Activated naive CD8-positive, alpha-beta T cell (primary cell): ENCODE results near the gene BANF1.
A peak's percentile ranks its signal among the peaks of the same experiment; 100 is the strongest.
"Not testable (repeated sequence)": the region's sequence is repeated elsewhere in the genome, so short reads cannot be mapped to it uniquely, and the experiment has no call there.

ENCODE experiments used
- H3K27ac Mint-ChIP-seq: one replicate; pipeline ENCODE4 v1.8.0; 2021; ENCODE audit warnings: mixed read lengths
- H3K27me3 Mint-ChIP-seq: one replicate; pipeline ENCODE4 v1.8.0; 2021; ENCODE audit warnings: mixed read lengths
- H3K36me3 Mint-ChIP-seq: one replicate; pipeline ENCODE4 v1.8.0; 2021; ENCODE audit warnings: mixed read lengths
- H3K4me1 Mint-ChIP-seq: one replicate; pipeline ENCODE4 v1.8.0; 2021; ENCODE audit warnings: low read depth, mixed read lengths
- H3K4me3 Mint-ChIP-seq: one replicate; pipeline ENCODE4 v1.8.0; 2021; ENCODE audit warnings: mild to moderate bottlenecking, mixed read lengths
- H3K9me3 Mint-ChIP-seq: one replicate; pipeline ENCODE4 v1.8.0; 2021; ENCODE audit warnings: low read depth, mixed read lengths

Gene BANF1

GRCh38 chr11:66012946-66013761 is 10.9 kb downstream of the BANF1 start:
- Mint-ChIP-seq H3K27ac (no peak overlapping the region), H3K27me3 (peaks cover 2% of the 10 kb centered on the region), H3K36me3 (no peaks in the 10 kb centered on the region), H3K4me1 (peaks cover 10% of the 10 kb centered on the region), H3K9me3 (no peaks in the 10 kb centered on the region), H3K4me3 (no peak overlapping the region)

GRCh38 chr11:66013762-66014100 is 11.4 kb downstream of the BANF1 start:
- H3K27me3 Mint-ChIP-seq: peaks cover 2% of the 10 kb centered on the region

DNA sequence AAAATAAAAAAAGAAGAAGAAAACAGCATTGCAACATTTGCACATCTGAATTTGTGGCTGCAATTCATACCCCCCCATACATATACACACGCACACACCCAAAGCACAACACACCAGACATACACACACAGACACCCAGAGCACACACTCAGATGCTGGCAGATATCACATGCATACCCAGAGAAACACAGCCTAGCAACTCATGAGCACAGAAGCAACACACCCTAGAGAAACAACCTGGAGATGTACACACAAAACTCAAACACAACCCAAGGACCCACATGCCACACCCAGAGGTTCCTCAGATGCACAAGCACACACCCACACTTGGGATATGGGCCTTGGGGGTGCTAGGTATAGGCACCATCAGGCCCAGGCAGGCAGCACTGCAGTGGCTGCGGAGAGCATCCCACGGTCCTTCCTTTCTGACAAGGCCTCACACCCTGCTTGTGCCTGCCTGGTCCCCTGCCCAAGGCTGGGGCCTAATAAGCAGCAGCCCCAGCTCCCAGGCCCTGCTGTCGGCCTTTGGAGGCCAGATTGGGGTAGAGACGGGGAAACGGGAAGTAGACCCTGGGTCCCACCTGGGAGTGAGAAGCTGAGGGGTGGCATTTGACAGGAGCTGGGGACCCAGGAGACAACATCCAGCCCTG is 12.6 kb downstream of the BANF1 start:
- Mint-ChIP-seq H3K36me3 (no peaks in the 10 kb centered on the region), H3K4me1 (peaks cover 9% of the 10 kb centered on the region), H3K9me3 (no peaks in the 10 kb centered on the region), H3K4me3 (no peak overlapping the region), H3K27ac (no peak overlapping the region), H3K27me3 (peaks cover 2% of the 10 kb centered on the region)

More at GRCh38 chr11:66013762-66014100, 11.4 kb downstream of the BANF1 start:
- Mint-ChIP-seq H3K4me1 (peaks cover 9% of the 10 kb centered on the region), H3K27ac (no peak overlapping the region), H3K4me3 (no peak overlapping the region), H3K36me3 (no peaks in the 10 kb centered on the region), H3K9me3 (no peaks in the 10 kb centered on the region)

- Mint-ChIP-seq H3K27ac (no peak overlapping the region), H3K36me3 (no peaks in the 10 kb centered on the region), H3K4me1 (peaks cover 7% of the 10 kb centered on the region), H3K4me3 (no peak overlapping the region), H3K27me3 (peaks cover 2% of the 10 kb centered on the region), H3K9me3 (no peaks in the 10 kb centered on the region)
Measured at GRCh38 chr11:66015454-66015881, 13.2 kb downstream of the BANF1 start.

DNA sequence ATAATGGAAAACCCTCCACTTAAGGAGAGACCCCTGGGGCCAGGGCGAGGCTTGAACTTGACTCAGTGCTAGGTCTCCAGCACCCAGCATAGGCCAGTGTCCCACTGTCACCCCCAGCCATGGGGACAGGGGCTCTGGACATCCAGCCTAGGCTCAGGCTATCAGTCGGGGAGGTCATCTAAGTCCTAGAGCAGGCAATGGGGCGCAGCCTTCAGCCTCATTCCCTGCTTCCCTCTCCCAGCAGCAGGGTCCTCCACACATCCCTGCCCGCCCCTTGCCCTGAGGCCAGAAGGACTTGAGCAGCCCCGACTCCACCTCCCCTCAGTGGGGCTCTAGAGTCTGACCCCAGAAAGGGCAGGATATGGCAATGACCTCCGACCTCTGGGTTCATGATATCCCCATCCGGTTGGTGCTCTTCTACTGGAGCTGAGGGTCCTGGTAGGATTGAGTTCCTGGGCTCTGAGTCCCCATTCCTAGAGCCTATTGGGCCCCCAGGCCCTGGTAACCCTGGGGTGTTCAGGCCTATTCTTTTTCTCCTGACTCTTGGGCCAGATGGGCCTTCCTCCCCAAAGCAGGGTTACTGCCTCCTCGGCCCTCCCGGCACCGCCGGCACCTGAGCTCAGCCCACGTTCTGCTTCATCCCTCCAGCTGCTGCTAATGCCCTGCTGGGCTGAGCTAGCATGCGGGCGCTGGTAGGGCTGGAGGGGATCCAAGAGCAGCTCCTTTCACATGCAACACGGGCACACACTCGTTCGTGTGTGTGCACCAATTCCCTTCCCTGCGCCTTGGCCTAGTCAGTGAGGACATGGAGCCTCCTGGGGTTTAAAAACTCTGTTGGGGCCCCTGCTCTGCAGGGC is 13.9 kb downstream of the BANF1 start:
- H3K4me3 Mint-ChIP-seq: no peak overlapping the region
- no peaks in the 10 kb centered on the region for H3K36me3 Mint-ChIP-seq
- peaks cover 8% of the 10 kb centered on the region for H3K4me1 Mint-ChIP-seq
- H3K27me3 Mint-ChIP-seq: peaks cover 2% of the 10 kb centered on the region
- H3K27ac Mint-ChIP-seq: no peak overlapping the region
- H3K9me3 Mint-ChIP-seq: no peaks in the 10 kb centered on the region

GRCh38 chr11:66016793-66017177 is 14.5 kb downstream of the BANF1 start:
- Mint-ChIP-seq H3K4me3 (no peak overlapping the region), H3K4me1 (peaks cover 10% of the 10 kb centered on the region), H3K36me3 (no peaks in the 10 kb centered on the region)

DNA sequence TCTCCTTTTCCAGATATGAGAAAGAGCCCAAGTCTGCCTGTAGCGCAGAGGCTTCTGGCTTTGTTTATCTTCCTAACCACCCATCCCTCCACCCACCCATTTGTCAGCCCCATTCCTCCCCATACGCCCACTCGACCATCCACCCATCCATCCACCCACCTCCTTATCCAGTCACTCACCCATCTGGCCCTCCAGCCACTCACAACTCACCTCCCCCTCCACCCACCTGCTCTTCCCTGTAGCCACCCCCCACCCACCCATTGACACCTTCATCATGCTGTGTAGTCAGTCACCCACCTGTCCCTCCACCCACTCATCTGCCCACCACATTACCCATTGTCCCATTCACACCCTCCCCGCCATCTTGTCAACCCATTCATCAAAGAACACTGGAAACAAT is 15.0 kb downstream of the BANF1 start:
- peaks cover 10% of the 10 kb centered on the region for H3K4me1 Mint-ChIP-seq
- H3K27me3 Mint-ChIP-seq: peaks cover 2% of the 10 kb centered on the region
- H3K27ac Mint-ChIP-seq: no peak overlapping the region
- H3K4me3 Mint-ChIP-seq: no peak overlapping the region
- no peaks in the 10 kb centered on the region for H3K9me3 Mint-ChIP-seq
- H3K36me3 Mint-ChIP-seq: no peaks in the 10 kb centered on the region

More at GRCh38 chr11:66016793-66017177, 14.5 kb downstream of the BANF1 start:
- peaks cover 2% of the 10 kb centered on the region for H3K27me3 Mint-ChIP-seq
- no peak overlapping the region for H3K27ac Mint-ChIP-seq
- no peaks in the 10 kb centered on the region for H3K9me3 Mint-ChIP-seq

DNA sequence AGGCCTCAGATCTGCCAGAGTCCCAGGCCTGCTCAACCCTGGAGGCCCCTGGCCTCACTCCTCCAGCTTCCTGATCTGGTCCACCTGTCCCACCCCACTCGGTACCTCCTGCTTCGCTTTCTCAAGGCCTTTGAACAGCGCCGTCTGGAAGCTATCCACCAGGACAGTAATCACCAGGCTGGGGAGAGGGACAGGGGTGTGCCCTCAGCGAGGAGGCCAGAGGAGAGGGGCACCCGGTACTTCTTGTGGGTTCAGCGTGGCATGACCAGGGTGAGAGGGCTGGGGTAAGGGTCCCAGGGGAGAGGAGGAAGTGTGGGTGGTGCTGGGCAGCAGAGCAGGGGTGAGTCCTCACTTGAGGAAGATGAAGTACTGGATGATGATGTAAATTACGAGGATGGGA is 17.9 kb downstream of the BANF1 start:
- Mint-ChIP-seq H3K27me3 (no peaks in the 10 kb centered on the region), H3K4me3 (no peak overlapping the region), H3K27ac (no peak overlapping the region), H3K4me1 (peaks cover 14% of the 10 kb centered on the region), H3K36me3 (no peaks in the 10 kb centered on the region), H3K9me3 (no peaks in the 10 kb centered on the region)

DNA sequence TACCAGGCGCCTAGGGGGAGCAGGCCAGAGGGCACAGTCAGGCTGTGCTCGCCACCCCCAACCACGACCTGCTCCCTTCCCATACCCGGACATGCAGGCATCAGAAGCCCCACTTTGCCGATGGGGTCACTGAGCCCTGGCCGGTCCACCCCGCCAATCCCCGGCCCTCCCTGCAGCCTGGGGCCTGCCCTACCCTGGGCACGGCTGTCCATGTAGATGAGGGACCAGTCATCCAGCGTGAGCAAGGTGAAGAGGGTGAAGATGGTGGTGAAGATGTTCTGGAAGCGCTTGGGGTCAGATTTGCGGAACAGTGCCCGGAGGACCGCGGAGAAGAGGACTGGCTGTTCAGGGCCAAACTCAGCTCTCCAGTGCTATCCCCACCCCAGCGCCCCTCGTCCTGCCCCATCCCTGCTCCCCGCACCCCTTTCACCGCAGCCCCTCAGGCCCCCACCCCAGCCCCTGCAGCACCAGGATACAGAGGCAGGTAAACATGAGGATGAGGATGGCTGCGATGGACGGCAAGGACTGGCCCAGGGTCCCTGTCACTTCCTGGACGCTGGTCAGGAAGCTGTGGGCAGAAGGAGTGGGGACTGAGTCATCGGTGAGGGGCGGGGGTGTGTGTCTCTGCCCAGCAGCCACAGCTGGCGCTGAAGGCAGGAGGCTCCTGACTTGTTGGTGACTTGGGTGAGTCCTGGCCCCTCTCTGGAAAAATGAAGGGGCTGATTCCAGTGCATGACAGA is 18.5 kb downstream of the BANF1 start:
- H3K9me3 Mint-ChIP-seq: no peaks in the 10 kb centered on the region
- no peak overlapping the region for H3K27ac Mint-ChIP-seq

GRCh38 chr11:66022401-66023185 is 20.3 kb downstream of the BANF1 start:
- Mint-ChIP-seq H3K4me1 (peaks cover 10% of the 10 kb centered on the region), H3K27me3 (no peaks in the 10 kb centered on the region), H3K4me3 (peak overlapping the region; percentile 44), H3K27ac (peak overlapping the region; percentile 50), H3K36me3 (no peaks in the 10 kb centered on the region), H3K9me3 (no peaks in the 10 kb centered on the region)

More for the DNA sequence above, 18.5 kb downstream of the BANF1 start:
- Mint-ChIP-seq H3K4me3 (no peak overlapping the region), H3K36me3 (no peaks in the 10 kb centered on the region), H3K4me1 (peaks cover 14% of the 10 kb centered on the region), H3K27me3 (no peaks in the 10 kb centered on the region)

DNA sequence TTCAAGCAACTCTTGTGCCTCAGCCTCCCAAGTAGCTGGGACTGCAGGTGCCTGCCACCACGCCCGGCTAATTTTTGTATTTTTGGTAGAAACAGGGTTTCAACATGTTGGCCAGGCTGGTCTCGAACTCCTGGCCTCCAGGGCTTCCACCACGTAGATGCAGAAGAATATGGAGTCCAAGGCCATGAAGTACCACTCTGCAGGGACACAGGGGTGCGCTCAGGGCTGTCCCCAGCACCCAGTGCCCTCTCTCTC is 20.8 kb downstream of the BANF1 start:
- H3K36me3 Mint-ChIP-seq, H3K27me3 Mint-ChIP-seq, H3K4me3 Mint-ChIP-seq, H3K4me1 Mint-ChIP-seq, H3K27ac Mint-ChIP-seq, H3K9me3 Mint-ChIP-seq: not testable (repeated sequence)

DNA sequence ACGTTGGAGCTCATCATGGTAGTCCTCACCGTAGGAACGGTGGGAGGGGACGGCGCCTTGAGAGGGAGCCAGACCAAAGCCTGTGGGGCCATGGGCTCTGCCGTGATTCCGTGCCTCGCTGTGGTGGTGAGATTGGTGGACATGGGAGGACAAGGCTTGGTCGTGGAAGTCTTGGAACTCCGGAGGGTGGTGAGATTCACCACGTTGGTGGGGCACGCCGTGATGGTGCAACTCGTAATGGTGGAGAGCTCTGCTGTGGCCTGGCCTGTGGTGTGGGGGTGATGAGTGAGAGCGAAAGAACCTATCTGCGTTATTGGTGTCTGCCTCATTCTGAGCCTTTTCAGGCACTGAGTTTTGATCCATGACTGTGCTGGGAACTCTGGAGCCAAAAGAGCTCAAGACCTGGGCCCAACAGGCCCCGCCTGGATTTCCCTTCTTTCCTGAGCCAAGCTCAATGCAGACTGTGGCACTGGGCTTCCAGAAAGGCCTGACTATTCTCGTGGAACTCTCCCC is 23.8 kb downstream of the BANF1 start, which contains the start of gene CATSPER1:
TSS of gene CATSPER1 (minus strand) at position 463 of the 513 bp plus-strand sequence. CDS start at position 363, 100 bp downstream.
- Mint-ChIP-seq H3K4me3 (no peak within 1 kb of the TSS), H3K9me3 (no peaks in the 10 kb centered on the region), H3K27me3 (no peaks in the 10 kb centered on the region), H3K4me1 (peaks cover 6% of the 10 kb centered on the region), H3K36me3 (no peaks in the 10 kb centered on the region), H3K27ac (no peak within 1 kb of the TSS)

DNA sequence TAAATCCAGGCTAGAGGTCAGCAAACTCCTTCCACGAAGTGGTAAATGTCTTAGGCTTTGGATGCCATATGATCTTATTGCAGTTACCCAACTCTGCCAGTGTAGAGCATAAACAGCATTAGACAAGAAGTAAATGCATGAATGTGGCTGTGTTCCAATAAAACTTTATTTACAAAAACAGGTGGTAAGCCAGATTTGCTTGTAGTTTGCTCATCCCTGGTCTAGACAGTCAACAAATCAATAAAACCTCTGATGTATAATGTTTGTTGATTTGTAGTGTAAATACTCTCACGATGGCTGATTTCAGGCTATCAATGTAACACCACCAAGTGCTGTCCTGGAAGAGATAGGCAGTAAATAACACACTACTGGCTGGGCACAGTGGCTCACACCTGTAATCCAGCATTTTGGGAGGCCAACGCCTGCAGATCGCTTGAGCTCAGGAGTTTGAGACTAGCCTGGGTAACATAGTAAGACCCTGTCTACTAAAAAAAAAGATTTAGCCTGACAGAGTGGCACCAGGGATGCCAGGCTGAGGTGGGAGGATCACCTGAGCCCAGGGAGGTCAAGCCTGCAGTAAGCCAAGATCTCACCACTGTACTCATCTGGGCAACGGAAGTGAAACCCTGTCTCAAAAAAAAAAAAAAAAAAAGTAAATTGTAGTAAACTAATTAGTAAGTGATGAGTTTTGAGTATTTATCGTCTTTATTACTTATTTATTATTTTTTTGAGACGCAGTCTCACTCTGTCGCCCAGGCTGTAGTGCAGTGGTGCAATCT is 30.8 kb downstream of the BANF1 start:
- peaks cover 2% of the 10 kb centered on the region for H3K27me3 Mint-ChIP-seq
- H3K27ac Mint-ChIP-seq: no peak overlapping the region
- H3K9me3 Mint-ChIP-seq: no peaks in the 10 kb centered on the region
- H3K4me1 Mint-ChIP-seq: no peaks in the 10 kb centered on the region
- H3K36me3 Mint-ChIP-seq: no peaks in the 10 kb centered on the region
- no peak overlapping the region for H3K4me3 Mint-ChIP-seq
